HUES64 (cell line): Measurements from ENCODE around the gene RNF187.

Experiments
- H3K27ac ChIP-seq: 2 replicates; pipeline ENCODE4 v1.7.0; 2013; ENCODE audit warnings: low read depth, low read length, inconsistent platforms
- H3K27me3 ChIP-seq: 2 replicates; pipeline ENCODE4 v1.6.1; 2013; ENCODE audit warnings: mild to moderate bottlenecking, low read length; ENCODE audit not compliant: insufficient read depth
- H3K36me3 ChIP-seq: 2 replicates; pipeline ENCODE4 v1.6.1; 2013; ENCODE audit warnings: mild to moderate bottlenecking, low read length; ENCODE audit not compliant: insufficient read depth
- H3K4me1 ChIP-seq: 2 replicates; pipeline ENCODE4 v1.6.1; 2013; ENCODE audit warnings: mild to moderate bottlenecking, low read length, moderate library complexity; ENCODE audit not compliant: insufficient read depth
- H3K4me3 ChIP-seq: 2 replicates; pipeline ENCODE4 v1.5.1; 2013; ENCODE audit warnings: mild to moderate bottlenecking, low read length, moderate library complexity
- H3K9ac ChIP-seq: 2 replicates; pipeline ENCODE4 v1.6.1; 2013; ENCODE audit warnings: mild to moderate bottlenecking, low read depth, low read length
- H3K9me3 ChIP-seq: 2 replicates; pipeline ENCODE4 v1.6.1; 2013; ENCODE audit warnings: low read depth, low read length; ENCODE audit not compliant: insufficient read depth
- WGBS: fragments of 150-250, 120-280 bp; methylation state at CpG from one replicate; pipeline ENCODE4 v1.1.7; 2013; ENCODE audit warnings: missing lambda C conversion rate; 5-methylcytosine and 5-hydroxymethylcytosine counted together

The RNF187 gene

DNA sequence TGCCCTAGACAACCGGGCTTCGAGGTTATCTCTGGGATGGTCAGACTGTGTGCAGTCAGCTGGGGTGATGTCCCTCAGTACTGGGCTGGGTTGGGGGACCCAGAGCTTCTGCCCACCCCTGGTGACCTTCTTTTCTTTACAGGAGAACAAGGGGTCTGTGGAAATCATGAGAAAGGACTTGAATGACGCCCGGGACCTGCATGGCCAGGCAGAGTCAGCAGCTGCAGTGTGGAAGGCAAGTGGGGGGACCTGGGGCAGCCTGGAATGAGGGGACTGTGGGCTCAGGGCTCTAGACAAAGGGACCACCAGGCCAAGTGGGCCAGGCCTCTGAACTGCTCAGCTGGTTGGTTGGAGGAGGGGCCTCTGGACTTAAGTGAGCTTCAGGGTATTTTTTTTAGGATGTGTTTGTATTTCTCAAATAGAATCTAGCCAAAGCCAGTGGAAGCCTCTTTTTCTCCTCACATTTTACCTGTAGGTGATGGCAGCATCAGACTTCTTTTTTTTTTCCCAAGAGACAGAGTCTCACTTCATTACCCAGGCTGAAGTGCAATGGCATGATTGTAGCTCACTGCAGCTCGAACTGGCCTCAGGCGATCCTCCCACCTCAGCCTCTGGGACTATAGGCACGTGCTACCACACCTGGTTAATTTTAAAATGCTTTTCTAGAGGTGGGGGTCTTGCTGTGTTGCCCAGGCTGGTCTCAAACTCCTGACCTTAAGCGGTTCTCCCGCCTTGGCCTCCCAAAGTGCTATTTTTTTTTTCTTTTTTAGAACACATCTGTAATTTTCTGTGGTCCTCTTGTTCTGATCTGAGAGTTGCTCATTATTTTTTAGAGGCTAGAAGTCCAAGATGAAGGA is 1.9 kb downstream of the RNF187 start:
- Histone ChIP-seq H3K27me3 (no peaks in the 10 kb centered on the region), H3K36me3 (peaks cover 41% of the 10 kb centered on the region), H3K4me3 (peak overlapping the region; percentile 80; the same call in 1 of the 2 replicates), H3K9ac (no peak overlapping the region), H3K4me1 (no peaks in the 10 kb centered on the region), H3K27ac (no peak overlapping the region), H3K9me3 (no peaks in the 10 kb centered on the region)
- 90% methylated on average over 9 of the region's 9 CpGs for WGBS

DNA sequence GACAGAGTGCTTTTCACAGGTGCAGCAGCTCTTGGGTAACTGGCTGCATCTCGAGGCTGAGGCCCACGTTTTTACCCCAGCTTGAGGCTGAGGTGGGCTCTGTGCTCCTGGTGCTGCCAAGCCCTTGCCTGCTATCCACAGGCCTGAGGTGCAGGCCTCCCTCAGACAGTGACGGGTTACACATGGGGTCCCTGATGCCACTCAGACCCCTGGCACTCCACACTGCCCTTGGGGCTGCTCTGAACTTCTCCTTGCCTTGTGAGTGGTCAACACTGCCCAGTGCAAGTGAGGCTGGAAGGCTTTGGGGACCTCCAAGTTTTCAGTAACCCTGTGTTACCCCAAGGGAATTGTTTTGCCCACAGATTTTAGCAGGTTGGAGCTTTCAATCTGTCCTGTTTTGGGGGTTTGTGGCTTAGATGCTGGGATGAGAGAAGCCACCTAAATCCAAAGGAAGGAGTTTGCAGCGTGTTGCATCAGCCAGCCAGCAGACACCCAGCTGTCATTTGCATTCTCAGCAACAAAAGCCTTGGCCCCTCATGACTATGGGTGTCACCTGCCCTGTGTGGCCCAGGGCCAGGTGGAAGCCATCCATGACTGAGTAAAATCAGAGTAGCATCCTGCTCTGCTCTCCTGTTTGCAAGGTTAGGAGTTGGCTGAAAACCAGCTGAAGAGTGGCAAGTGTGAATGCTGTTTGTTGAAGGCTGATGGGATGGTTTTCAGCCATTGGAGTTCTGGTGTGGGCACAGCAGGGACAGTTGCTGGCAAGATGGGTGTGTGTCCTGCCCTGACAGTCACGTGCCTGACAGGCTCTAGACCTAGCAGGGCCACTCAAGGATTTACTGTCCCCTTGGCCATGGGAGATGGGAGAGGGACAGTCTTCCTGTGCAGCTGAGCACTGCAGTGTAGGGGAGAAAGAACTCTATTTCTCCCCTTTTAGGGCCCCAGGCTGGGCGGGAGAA is 3.2 kb downstream of the RNF187 start:
- Histone ChIP-seq H3K9me3 (no peaks in the 10 kb centered on the region), H3K36me3 (peaks cover 51% of the 10 kb centered on the region), H3K27me3 (no peaks in the 10 kb centered on the region), H3K9ac (no peak overlapping the region), H3K4me3 (no peak overlapping the region), H3K4me1 (no peaks in the 10 kb centered on the region), H3K27ac (no peak overlapping the region)
- whole genome bisulfite sequencing: 86% methylated on average over 6 of the region's 6 CpGs

- WGBS: 92% methylated on average over 28 of the region's 28 CpGs
- no peaks in the 10 kb centered on the region for H3K4me1 ChIP-seq
These were observed 6.2 kb downstream of the RNF187 start for GRCh38 chr1:228493141-228494043.

GRCh38 chr1:228494044-228494353 is 6.8 kb downstream of the RNF187 start:
- Histone ChIP-seq H3K36me3 (peaks cover 53% of the 10 kb centered on the region), H3K9me3 (no peaks in the 10 kb centered on the region), H3K4me1 (no peaks in the 10 kb centered on the region), H3K27me3 (no peaks in the 10 kb centered on the region), H3K27ac (no peak overlapping the region), H3K4me3 (no peak overlapping the region), H3K9ac (no peak overlapping the region)
- 90% methylated on average over 9 of the region's 9 CpGs for WGBS

More at GRCh38 chr1:228493141-228494043, 6.2 kb downstream of the RNF187 start:
- Histone ChIP-seq H3K9ac (no peak overlapping the region), H3K9me3 (no peaks in the 10 kb centered on the region), H3K4me3 (no peak overlapping the region), H3K36me3 (peaks cover 53% of the 10 kb centered on the region), H3K27ac (no peak overlapping the region), H3K27me3 (no peaks in the 10 kb centered on the region)

DNA sequence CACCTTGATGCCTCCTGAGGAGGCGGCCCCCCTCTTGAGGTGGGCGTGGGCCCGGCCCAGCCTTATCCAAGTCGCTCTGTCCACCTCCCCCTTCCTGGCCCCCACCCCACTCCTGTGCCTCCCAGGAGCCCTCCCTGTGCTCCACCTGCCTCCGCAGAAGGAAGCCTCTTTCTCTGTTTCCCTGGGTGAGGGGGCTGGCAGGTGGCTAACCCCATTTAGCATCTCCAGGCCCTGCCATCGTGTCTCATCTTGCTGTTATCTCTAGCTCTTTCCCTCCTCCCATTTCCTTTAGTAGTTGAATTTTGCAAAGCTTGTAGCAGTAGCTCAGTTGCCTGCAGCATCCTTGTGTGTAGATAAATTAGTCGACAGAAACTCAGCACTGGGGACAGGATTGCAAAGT is 7.2 kb downstream of the RNF187 start:
- no peak overlapping the region for H3K9ac ChIP-seq
- H3K4me1 ChIP-seq: no peaks in the 10 kb centered on the region
- H3K27ac ChIP-seq: no peak overlapping the region
- H3K4me3 ChIP-seq: no peak overlapping the region
- H3K27me3 ChIP-seq: peaks cover under 1% of the 10 kb centered on the region; the same call in 1 of the 2 replicates
- no peaks in the 10 kb centered on the region for H3K9me3 ChIP-seq
- H3K36me3 ChIP-seq: peaks cover 49% of the 10 kb centered on the region
- 80% methylated on average over 7 of the region's 7 CpGs for WGBS

GRCh38 chr1:228494970-228495853 is 8.0 kb downstream of the RNF187 start:
- no peak overlapping the region for H3K27ac ChIP-seq
- no peaks in the 10 kb centered on the region for H3K4me1 ChIP-seq
- H3K4me3 ChIP-seq: no peak overlapping the region
- no peaks in the 10 kb centered on the region for H3K9me3 ChIP-seq
- H3K27me3 ChIP-seq: peaks cover 7% of the 10 kb centered on the region; the same call in 1 of the 2 replicates
- H3K36me3 ChIP-seq: peaks cover 41% of the 10 kb centered on the region
- no peak overlapping the region for H3K9ac ChIP-seq
- 92% methylated on average over 15 of the region's 15 CpGs for WGBS

GRCh38 chr1:228496084-228496483 is 8.9 kb downstream of the RNF187 start:
- H3K4me3 ChIP-seq: no peak overlapping the region
- H3K4me1 ChIP-seq: no peaks in the 10 kb centered on the region
- H3K36me3 ChIP-seq: peaks cover 33% of the 10 kb centered on the region
- 93% methylated on average over 3 of the region's 4 CpGs for whole genome bisulfite sequencing
- H3K9me3 ChIP-seq: no peaks in the 10 kb centered on the region
- peaks cover 16% of the 10 kb centered on the region for H3K27me3 ChIP-seq
- H3K27ac ChIP-seq: no peak overlapping the region
- no peak overlapping the region for H3K9ac ChIP-seq

- peaks cover 20% of the 10 kb centered on the region for H3K27me3 ChIP-seq
- peaks cover 32% of the 10 kb centered on the region for H3K36me3 ChIP-seq
- no peak overlapping the region for H3K9ac ChIP-seq
- 91% methylated on average over 3 of the region's 3 CpGs for WGBS
- no peak overlapping the region for H3K27ac ChIP-seq
- no peak overlapping the region for H3K4me3 ChIP-seq
- H3K4me1 ChIP-seq: no peaks in the 10 kb centered on the region
- H3K9me3 ChIP-seq: no peaks in the 10 kb centered on the region
These were observed 9.3 kb downstream of the RNF187 start for GRCh38 chr1:228496494-228496893.

DNA sequence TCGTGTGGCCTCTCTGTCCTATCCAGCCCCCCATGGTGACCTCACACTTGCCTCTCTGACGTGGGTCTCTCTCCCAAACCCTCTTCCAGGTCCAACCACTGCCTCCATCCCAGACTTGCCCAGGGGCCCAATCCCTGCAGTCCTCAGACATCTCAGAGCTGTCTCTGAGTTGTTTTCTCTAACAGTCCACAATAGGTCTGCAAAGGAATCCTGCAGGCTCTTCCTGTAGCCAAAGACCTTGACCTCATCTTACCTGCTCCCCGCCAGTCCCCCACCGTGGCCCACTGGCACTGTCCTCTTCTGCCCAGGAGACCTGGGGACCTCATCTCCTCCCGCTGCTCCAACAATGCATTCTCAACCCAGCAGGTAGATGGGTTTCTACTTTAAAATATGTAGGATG is 10.0 kb downstream of the RNF187 start:
- 82% methylated on average over 5 of the region's 5 CpGs for WGBS
- Histone ChIP-seq H3K27ac (no peak overlapping the region), H3K4me3 (no peak overlapping the region), H3K27me3 (peaks cover 27% of the 10 kb centered on the region), H3K4me1 (no peaks in the 10 kb centered on the region), H3K9me3 (no peaks in the 10 kb centered on the region), H3K36me3 (peaks cover 26% of the 10 kb centered on the region), H3K9ac (no peak overlapping the region)

- no peaks in the 10 kb centered on the region for H3K9me3 ChIP-seq
- H3K27ac ChIP-seq: no peak overlapping the region
- H3K36me3 ChIP-seq: peaks cover 25% of the 10 kb centered on the region
- H3K4me3 ChIP-seq: no peak overlapping the region
- H3K4me1 ChIP-seq: no peaks in the 10 kb centered on the region
- H3K27me3 ChIP-seq: peaks cover 33% of the 10 kb centered on the region
- 81% methylated on average over 8 of the region's 8 CpGs for WGBS
- H3K9ac ChIP-seq: no peak overlapping the region
These were observed 10.6 kb downstream of the RNF187 start for GRCh38 chr1:228497817-228498216.
